Tibial nerve (tissue), 4 donors: ENCODE data around the gene MMP3. TPM values are rescaled to one million over a fixed set of nuclear protein-coding genes. Genes with fewer than 3 reads are reported as not detected.

Experiments
- DNase-seq, 2 donors: peaks; one replicate each; pipeline ENCODE4 v3.0.0-alpha.2; 2019; ENCODE audit warnings: low spot score in 2 of 2
- H3K27ac ChIP-seq, 4 donors: fragments of 200-600 bp; sonication (generic) in 3 of 4; one replicate each; pipeline ENCODE4 v1.5.1; 2017 to 2019; ENCODE audit warnings: mild to moderate bottlenecking in 1 of 4
- H3K27me3 ChIP-seq, 2 donors: fragments of 200-600 bp; sonication (generic) in 1 of 2; one replicate each; pipeline versions ENCODE4 v1.5.1 to v1.6.0; 2017 to 2019
- H3K36me3 ChIP-seq, 3 donors: fragments of 200-600 bp; sonication (generic); one replicate each; pipeline ENCODE4 v1.5.1; 2018 to 2019
- H3K4me1 ChIP-seq, 4 donors: fragments of 200-600 bp; sonication (generic) in 3 of 4; one replicate each; pipeline ENCODE4 v1.5.1; 2017 to 2019
- H3K4me3 ChIP-seq, 4 donors: fragments of 200-600 bp; sonication (generic) in 3 of 4; one replicate each; pipeline ENCODE4 v1.5.1; 2017 to 2019; ENCODE audit warnings: mild to moderate bottlenecking in 1 of 4, moderate library complexity in 1 of 4
- H3K9me3 ChIP-seq, 4 donors: fragments of 200-600 bp; sonication (generic) in 3 of 4; one replicate each; pipeline ENCODE4 v1.5.1; 2017 to 2019
- CTCF ChIP-seq, 5 experiments: fragments of 200-600 bp in 3 of 5; fragments of 450-650 bp in 2 of 5; sonication (generic) in 3 of 5; IDR thresholded peaks; one replicate each; pipeline ENCODE4 v1.5.1; 2016 to 2019; ENCODE audit warnings: antibody characterized with exemption in 5 of 5, mild to moderate bottlenecking in 3 of 5, moderate library complexity in 2 of 5
- EP300 ChIP-seq, 2 donors: sonication (generic); formaldehyde crosslinking; IDR thresholded peaks; one replicate each; pipeline ENCODE4 v1.6.1; 2017; ENCODE audit warnings: antibody characterized with exemption in 2 of 2, mild to moderate bottlenecking in 1 of 2
- POLR2A ChIP-seq, 2 donors: fragments of 450-650 bp; IDR thresholded peaks; one replicate each; pipeline ENCODE4 v1.6.1; 2017; ENCODE audit warnings: antibody characterized with exemption in 2 of 2, mild to moderate bottlenecking in 2 of 2, moderate library complexity in 2 of 2
- WGBS, 2 donors: methylation state at CpG; one replicate each; pipeline ENCODE4 v1.1.5; 2018; 5-methylcytosine and 5-hydroxymethylcytosine counted together
- total RNA-seq, 4 donors: library from RNA; depleted of rRNA; stranded (reverse); fragments of >200 nt; gene quantifications; one replicate each; pipeline ENCODE4 v1.1.0, GENCODE V29; 2016

The MMP3 gene
- total RNA-seq, 4 donors from 2014 or later = 6.1 to 545 (median 85.1) TPM

- no peak for TF ChIP-seq CTCF (IDR thresholded peaks at IDR 0.05)
- no peak for TF ChIP-seq POLR2A (IDR thresholded peaks at IDR 0.05)
- TF ChIP-seq EP300 (IDR thresholded peaks at IDR 0.05) = no peak
- DNase-seq = no peak
- Histone ChIP-seq H3K27ac (no peak overlapping the region), H3K27me3 (no peaks in the 10 kb centered on the region), H3K36me3 (no peaks in the 10 kb centered on the region), H3K4me1 (no peaks in the 10 kb centered on the region), H3K4me3 (no peak overlapping the region), H3K9me3 (peaks cover 0 to 4% (median 0%) of the 10 kb centered on the region in 4 donors)
- WGBS, 2 donors = 82 to 85% methylated on average over 2 of the region's 2 CpGs
Measured at GRCh38 chr11:102809971-102810370, 33.4 kb downstream of the MMP3 start.

GRCh38 chr11:102807921-102808320 is 35.5 kb downstream of the MMP3 start:
- no peaks in the 10 kb centered on the region for H3K36me3 ChIP-seq
- no peak for DNase-seq
- H3K9me3 ChIP-seq = no peaks in the 10 kb centered on the region
- WGBS, 2 donors = 46 to 66% methylated on average over 18 to 19 of the region's 19 CpGs
- TF ChIP-seq EP300 (IDR thresholded peaks at IDR 0.05) = no peak
- TF ChIP-seq CTCF (IDR thresholded peaks at IDR 0.05) = no peak
- no peak for TF ChIP-seq POLR2A (IDR thresholded peaks at IDR 0.05)
- no peaks in the 10 kb centered on the region for H3K4me1 ChIP-seq
- no peak overlapping the region for H3K4me3 ChIP-seq
- H3K27me3 ChIP-seq = no peaks in the 10 kb centered on the region
- no peak overlapping the region for H3K27ac ChIP-seq

- H3K36me3 ChIP-seq = no peaks in the 10 kb centered on the region
- no peaks in the 10 kb centered on the region for H3K4me1 ChIP-seq
- no peaks in the 10 kb centered on the region for H3K27me3 ChIP-seq
- H3K9me3 ChIP-seq = no peaks in the 10 kb centered on the region
- H3K4me3 ChIP-seq = no peak overlapping the region
- 43 to 50% methylated on average over 3 of the region's 3 CpGs for whole genome bisulfite sequencing, 2 donors
- DNase-seq = no peak
- no peak overlapping the region for H3K27ac ChIP-seq
- TF ChIP-seq EP300 (IDR thresholded peaks at IDR 0.05) = no peak
- no peak for TF ChIP-seq POLR2A (IDR thresholded peaks at IDR 0.05)
- TF ChIP-seq CTCF (IDR thresholded peaks at IDR 0.05) = no peak
Measured at GRCh38 chr11:102806296-102806695, 37.1 kb downstream of the MMP3 start.

GRCh38 chr11:102802341-102802740 is 41.1 kb downstream of the MMP3 start:
- H3K4me3 ChIP-seq = no peak overlapping the region
- TF ChIP-seq CTCF (IDR thresholded peaks at IDR 0.05) (no peak), POLR2A (IDR thresholded peaks at IDR 0.05) (no peak)
- WGBS, 2 donors = 32 to 33% methylated on average over 2 of the region's 2 CpGs
- no peaks in the 10 kb centered on the region for H3K27me3 ChIP-seq
- H3K4me1 ChIP-seq = no peaks in the 10 kb centered on the region
- DNase-seq = no peak
- H3K36me3 ChIP-seq = no peaks in the 10 kb centered on the region
- no peak overlapping the region for H3K27ac ChIP-seq
- no peaks in the 10 kb centered on the region for H3K9me3 ChIP-seq

GRCh38 chr11:102800767-102801166 is 42.6 kb downstream of the MMP3 start:
- no peak overlapping the region for H3K27ac ChIP-seq
- no peaks in the 10 kb centered on the region for H3K36me3 ChIP-seq
- WGBS, 2 donors = 73 to 75% methylated on average over 4 of the region's 4 CpGs
- no peaks in the 10 kb centered on the region for H3K27me3 ChIP-seq
- TF ChIP-seq EP300 (IDR thresholded peaks at IDR 0.05) (no peak), POLR2A (IDR thresholded peaks at IDR 0.05) (no peak), CTCF (IDR thresholded peaks at IDR 0.05) (no peak)
- no peaks in the 10 kb centered on the region for H3K9me3 ChIP-seq
- DNase-seq = no peak
- H3K4me1 ChIP-seq = no peaks in the 10 kb centered on the region
- H3K4me3 ChIP-seq = no peak overlapping the region
